ENCODE data around the gene VAT1.
"Not testable (repeated sequence)": the region's sequence is repeated elsewhere in the genome, so short reads cannot be mapped to it uniquely, and the experiment has no call there.

Gene VAT1

GRCh38 chr17:43021741-43022512, at the start of gene VAT1:
Gene VAT1, minus strand, starts transcription at chr17:43022385. Its CDS starts 63 bp downstream, at chr17:43022322.
- no peak for DNase-seq (ENCODE audit: low read depth, low spot score)

GRCh38 chr17:43070872-43071271, 48.7 kb upstream of the VAT1 start:
- no peak for DNase-seq (ENCODE audit: low read depth, low spot score)

- no peak for DNase-seq (ENCODE audit: low read depth, low spot score)
Observed at GRCh38 chr17:43070257-43070656, 48.1 kb upstream of the VAT1 start.

- no peak for DNase-seq (ENCODE audit: low read depth, low spot score)
Observed at GRCh38 chr17:43069368-43069898, 47.2 kb upstream of the VAT1 start.

GRCh38 chr17:43068570-43069367, 46.6 kb upstream of the VAT1 start:
- DNase-seq (ENCODE audit: low read depth, low spot score): no peak

- no peak for DNase-seq (ENCODE audit: low read depth, low spot score)
Observed at GRCh38 chr17:43062984-43063638, 40.9 kb upstream of the VAT1 start.

GRCh38 chr17:43056051-43056450, 33.9 kb upstream of the VAT1 start:
- no peak for DNase-seq (ENCODE audit: low read depth, low spot score)

GRCh38 chr17:43053008-43053407, 30.8 kb upstream of the VAT1 start:
- not testable (repeated sequence) for DNase-seq (ENCODE audit: low read depth, low spot score)

GRCh38 chr17:43051969-43052368, 29.8 kb upstream of the VAT1 start:
- DNase-seq (ENCODE audit: low read depth, low spot score): no peak

GRCh38 chr17:43044024-43044423, 21.8 kb upstream of the VAT1 start:
- DNase-seq (ENCODE audit: low read depth, low spot score): no peak

GRCh38 chr17:43043307-43043706, 21.1 kb upstream of the VAT1 start:
- DNase-seq (ENCODE audit: low read depth, low spot score): no peak

- DNase-seq (ENCODE audit: low read depth, low spot score): no peak
Observed at GRCh38 chr17:43042025-43042628, 19.9 kb upstream of the VAT1 start.

GRCh38 chr17:43040655-43041054, 18.5 kb upstream of the VAT1 start:
- no peak for DNase-seq (ENCODE audit: low read depth, low spot score)

GRCh38 chr17:43039646-43040045, 17.5 kb upstream of the VAT1 start:
- DNase-seq (ENCODE audit: low read depth, low spot score): no peak

- no peak for DNase-seq (ENCODE audit: low read depth, low spot score)
Observed at GRCh38 chr17:43034894-43035293, 12.7 kb upstream of the VAT1 start.

- no peak for DNase-seq (ENCODE audit: low read depth, low spot score)
Observed at GRCh38 chr17:43033948-43034881, 12.0 kb upstream of the VAT1 start.

- DNase-seq (ENCODE audit: low read depth, low spot score): no peak
Observed at GRCh38 chr17:43031666-43032065, 9.5 kb upstream of the VAT1 start.

- DNase-seq (ENCODE audit: low read depth, low spot score): no peak
Observed at GRCh38 chr17:43030137-43030767, 8.1 kb upstream of the VAT1 start.

GRCh38 chr17:43028221-43028861, 6.2 kb upstream of the VAT1 start:
- DNase-seq (ENCODE audit: low read depth, low spot score): no peak

Measured in activated CD4-positive, CD25-positive, alpha-beta regulatory T cell treated with anti-CD3 and anti-CD28 coated beads, Interleukin-2, amount 50 U/mL, for 16 hours (primary cell).